IPS-NIHi11 (cell line): ENCODE measurements around the gene TDRKH.
"Not testable (repeated sequence)": the region's sequence is repeated elsewhere in the genome, so short reads cannot be mapped to it uniquely, and the experiment has no call there.

Experiments
- DNase-seq: peaks from one replicate; pipeline ENCODE4 v3.0.0; 2012; ENCODE audit warnings: mixed read lengths, low spot score

TDRKH gene

DNA sequence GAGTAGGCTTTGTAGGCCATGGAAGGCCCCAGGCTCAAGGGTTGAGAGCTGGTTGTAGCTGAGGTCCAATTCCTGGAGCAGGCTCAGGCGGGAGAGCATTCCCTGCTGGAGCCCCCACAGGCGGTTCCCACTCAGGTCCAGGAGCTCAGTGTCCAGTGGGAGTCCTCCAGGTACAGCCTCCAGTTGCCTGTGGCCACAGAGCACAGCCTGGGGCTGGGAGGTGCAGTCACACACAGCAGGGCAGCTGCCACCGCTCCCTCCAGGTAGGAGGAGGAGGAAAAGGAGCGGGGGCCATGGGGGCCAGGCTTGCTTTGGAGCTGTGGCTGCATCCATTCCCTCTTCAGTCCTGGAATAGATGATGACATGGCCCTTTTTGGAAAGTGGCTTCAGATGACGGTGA lies 12.1 kb upstream of the TDRKH start:
- DNase-seq: no peak

DNA sequence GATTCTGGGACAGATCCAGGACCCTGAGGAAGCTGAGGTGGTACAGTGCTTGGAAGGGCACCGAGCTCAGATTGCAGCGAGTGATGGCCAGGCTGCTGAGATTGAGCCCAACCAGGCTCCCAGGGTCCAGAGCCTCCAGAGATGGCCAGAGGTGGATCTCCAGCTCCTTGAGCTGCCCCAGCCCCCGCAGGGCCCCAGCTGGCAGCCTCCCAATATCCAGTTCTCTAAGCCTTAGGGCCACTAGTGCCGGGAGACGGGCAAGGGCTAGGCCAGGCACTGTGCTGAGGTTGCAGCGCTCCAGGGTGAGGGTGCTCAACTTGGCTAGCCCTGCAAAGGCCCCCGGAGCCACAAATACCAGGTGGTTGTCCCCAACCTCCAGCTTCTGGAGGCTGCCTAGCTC lies 11.5 kb upstream of the TDRKH start:
- DNase-seq: no peak

DNA sequence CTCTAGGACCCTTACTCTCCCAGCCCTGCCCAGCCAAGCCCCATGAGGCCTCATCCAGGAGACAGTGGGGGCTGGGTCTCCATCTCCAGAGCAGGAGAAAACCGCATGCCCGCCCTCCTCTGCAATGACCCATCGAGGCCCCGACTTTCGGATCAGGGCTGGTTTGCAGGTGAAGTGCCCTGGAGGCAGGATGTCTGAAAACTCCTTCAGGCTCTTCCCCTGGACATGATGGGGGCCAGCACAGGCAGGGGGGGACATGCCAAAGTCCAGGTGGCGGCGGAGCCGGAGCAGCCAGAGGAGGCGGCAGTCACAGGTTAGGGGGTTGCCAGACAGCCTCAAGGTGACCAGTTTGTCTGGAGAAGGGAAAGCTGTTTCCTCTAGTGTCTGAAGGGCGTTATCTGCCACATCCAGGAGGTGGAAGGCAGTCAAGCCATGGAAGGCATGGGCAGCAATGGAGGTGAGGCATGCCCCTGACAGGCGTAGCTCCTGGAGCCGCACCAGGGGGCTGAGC lies 11.1 kb upstream of the TDRKH start:
- DNase-seq: no peak

DNA sequence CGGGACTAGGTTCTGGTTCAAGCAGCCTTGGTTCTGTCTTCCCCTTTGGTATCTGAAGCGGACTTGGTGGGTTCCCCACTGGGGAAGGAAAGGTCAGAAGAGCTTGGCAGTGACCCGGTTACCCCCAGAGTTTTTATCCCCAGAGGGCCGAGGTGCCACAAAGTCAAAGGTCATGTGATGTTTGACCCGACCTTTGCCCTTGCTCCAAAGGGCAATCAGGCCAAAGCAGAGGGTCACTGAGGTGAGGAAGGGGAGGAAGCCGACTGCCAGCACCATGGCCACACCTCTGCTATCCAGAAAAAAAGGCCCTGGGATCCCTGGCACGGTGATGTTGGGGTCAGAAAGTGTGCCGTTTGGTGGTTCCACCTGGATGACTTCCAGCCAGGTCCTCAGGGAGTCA lies 10.5 kb upstream of the TDRKH start:
- DNase-seq: no peak

DNA sequence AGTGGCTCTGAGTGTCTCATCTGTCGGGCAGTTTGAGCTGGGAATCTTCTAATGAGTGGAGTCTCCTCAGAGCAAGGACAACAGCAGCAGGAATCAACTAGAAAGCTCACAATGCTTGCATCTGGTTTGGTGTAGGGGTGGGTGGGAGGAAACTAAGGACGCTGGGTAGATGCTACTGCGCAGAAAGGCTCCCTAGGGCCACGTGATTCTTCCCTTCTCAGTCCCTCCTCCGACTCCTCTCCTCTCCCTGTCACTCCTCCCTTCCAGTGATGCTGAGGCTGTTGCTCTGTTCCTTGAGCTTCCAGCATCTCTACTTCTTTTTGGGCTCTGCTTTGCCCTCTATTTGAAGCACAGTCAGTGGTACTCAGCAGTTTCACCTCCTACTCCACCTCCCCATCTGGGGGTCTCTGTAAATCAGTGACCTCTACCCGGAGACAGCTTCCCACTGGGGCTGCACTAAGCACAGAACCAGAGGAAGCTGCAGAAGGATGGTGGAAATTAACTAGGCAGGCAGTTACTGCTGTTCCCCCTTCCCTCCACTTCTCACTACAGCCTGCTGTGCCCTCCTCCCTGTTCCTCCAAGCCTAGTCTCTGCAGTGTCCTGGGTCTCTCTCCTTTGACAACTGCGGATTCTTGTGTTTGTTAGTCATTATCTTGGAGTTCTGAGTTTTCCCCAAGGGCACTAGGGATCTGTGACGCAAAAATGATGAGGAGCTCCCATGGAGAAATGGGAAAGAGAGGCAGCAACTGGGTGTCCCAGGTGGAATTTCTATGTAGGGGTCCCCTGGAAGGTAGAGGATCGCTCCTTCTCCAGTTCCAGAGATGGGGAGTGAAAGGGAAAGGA lies 9.1 kb upstream of the TDRKH start:
- DNase-seq: no peak

DNA sequence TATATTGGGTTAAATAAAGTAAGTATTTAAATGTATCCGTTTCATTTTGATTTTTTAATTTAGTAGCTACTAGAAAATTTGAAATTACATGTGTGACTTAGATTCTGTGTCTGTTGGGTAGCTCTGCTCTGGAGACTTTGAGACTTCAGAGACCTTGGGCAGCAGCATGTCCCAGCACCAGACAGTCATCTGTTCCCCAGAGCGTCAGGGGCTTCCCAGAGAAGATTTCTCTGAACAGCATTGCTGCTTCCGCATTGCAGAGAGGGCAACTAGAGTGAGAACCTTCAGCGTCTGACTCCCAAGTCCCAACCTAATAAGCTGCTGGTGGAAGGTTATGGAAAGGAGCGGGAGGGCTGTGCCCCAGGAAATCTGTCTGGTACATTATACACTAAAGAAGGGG lies 8.3 kb upstream of the TDRKH start:
- no peak for DNase-seq

DNA sequence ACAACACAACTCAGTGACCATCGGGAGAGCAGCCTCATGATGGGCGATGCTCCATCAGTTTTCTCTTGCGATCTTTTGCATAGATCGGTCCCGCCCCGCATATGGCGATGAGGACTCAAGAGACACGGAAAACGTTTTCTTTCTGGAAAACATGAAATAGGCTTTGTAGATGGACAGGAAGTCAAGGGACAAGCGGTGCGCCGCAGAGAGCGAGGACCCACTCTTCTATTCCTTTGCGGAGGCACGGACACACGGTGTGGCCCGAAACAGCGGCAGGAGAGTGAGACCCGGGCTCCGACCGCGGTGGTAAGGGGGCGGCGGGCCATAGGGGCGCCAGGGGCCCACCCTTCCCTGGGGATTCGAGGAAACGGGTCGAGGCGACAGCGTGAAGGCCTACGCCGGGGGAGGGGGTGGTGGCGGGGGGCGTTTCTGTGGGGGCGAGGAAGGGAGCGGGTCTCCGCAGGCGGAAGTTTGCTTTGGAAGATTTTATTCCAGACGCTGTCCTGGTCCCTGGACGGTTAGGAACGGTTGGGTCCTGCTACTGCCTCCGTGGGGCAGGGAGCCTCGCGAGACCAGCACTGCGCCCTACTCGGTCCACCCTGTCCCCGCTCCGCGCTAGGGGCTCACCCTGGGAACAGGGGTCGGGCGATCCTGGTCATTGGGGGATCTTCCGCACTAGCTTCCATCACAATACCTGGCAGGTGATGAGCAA lies 796 bp upstream of the TDRKH start:
- peak; percentile 34 for DNase-seq

DNA sequence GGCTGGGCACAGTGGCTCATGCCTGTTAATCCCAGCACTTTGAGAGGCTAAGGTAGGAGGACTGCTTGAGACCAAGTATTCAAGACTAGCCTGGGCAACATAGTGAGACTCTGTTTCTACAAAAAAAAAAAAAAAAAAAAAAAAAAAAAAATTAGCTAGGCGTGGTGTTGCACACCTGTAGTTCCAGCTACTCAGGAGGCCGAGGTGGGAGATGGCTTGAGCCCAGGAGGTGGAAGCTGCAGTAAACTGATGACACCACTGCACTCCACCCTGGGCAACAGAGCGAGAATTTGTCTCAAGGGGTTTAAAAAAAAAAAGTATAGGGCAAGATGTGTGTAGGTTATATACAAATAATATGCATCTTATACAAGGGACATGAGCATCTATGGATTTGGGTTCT lies 2.6 kb downstream of the TDRKH start:
- DNase-seq: no peak

DNA sequence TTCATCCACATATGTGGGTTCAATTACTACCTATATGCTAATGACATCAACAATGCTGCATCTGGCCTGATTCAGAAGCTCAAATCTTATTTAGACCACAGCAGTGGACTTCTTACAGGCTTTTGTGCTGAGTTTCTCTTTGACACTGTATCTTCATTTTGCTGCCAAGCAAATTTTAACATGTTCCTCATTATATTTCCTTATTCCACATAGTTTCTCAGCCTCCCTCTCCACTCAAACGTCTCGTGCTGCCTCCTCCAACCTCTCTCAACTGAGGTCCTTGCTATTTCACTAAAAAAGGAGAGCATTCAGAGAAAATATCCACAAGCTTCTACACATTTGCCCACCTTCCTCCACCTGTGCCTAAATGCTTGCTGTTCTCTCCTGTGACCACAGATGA lies 6.5 kb downstream of the TDRKH start:
- DNase-seq: no peak

DNA sequence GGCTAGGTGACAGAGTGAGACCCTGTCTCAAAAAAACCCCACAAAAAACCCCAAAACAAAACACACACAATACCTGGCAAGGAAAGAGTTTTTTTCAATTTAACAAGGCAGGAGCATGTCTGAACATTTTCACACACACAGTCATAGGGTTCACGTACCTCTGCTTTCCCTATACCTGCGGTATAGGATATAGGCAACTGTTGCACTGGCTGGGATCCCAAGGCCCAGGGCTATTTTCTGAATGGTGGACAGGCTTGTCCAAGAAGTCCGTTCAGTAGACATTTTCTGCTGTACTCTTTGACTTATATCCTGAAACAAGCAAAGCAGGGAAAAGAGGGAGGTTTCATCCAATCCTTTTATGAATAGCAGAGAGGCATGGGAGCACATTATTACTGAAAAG lies 7.6 kb downstream of the TDRKH start:
- DNase-seq: no peak

DNA sequence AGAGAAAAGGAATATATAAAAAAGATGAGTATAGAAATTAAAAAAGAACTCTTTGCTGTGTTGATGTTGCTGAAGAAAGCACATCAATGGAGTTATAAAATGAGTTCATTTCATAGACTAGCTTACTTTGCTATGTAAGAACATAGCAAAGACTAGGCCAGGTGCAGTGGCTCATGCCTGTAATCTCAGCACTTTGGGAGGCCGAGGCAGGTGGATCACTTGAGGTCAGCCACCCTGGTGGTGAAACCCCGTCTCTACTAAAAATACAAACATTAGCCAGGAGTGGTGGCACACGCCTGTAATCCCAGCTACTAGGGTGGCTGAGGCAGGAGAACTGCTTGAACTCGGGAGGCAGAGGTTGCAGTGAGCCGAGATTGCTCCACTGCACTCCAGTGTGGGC lies 8.3 kb downstream of the TDRKH start:
- not testable (repeated sequence) for DNase-seq

DNA sequence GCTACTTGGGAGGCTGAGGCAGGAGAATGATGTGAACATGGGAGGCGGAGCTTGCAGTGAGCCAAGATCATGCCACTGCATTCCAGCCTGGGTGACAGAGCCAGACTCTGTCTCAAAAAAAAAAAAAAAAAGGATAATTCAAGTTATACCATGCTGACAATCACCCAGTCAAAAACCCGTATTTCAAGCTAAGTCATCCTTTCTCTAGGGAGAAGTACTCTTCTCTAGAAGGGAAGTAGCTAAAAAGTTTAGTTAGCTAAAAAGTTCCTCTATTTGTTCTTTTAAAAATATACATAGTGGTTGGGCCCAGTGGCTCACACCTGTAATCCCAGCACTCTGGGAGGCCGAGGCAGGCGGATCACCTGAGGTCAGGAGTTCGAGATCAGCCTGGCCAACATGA lies 9.6 kb downstream of the TDRKH start:
- DNase-seq: not testable (repeated sequence)

DNA sequence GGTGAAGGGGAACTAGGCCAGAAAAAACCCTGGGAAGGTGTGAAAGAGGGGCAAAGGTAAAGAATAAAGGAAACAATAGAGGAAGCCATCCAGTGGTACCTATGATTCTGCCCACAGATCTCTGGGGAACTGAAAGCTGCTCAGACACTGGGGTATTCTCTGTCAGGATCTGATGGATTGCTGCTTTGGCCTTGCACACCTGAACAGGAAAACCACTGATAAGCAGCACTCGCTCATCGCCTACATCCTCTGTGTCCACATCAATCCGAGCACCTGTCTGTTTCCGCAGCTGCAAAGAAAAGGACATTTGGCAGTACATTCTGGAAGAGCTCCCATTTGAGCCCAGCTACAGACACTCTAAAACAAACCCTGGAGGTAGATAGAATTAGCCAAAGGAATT lies 10.4 kb downstream of the TDRKH start:
- no peak for DNase-seq

DNA sequence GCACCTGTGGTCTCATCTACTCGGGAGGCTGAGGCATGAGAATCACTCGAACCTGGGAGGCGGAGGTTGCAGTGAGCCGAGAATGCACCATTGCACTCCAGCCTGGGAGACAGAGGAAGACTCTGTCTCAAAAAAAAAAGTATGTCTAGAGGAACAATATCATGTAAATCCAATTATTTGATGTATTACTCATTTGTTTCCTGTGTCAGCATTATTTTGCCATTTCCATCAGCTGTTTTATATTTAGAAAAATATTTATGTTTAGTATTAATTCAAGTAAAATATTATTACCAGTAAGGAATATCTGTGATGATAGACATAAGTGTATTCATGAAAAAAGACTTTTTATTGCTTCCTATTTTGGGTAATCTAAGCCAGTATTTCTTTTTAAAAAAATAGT lies 13.0 kb downstream of the TDRKH start:
- DNase-seq: no peak

DNA sequence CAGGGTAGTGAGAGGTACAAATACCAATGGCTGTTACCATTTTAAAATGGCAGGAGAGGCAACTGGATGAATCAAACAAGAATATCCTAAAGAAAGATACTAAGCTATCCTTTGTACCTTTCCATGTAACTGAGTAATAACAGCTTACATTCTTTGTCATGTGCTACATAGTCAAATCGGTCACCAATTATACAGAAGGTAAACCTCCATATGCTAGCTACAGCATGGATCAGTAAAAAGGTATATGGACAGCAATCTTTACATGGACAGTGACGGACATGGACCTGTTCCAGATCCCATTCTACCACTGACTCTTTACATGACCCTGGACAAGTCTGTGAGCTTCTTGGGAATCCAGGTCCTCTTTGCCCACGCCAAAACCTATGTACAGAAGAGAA lies 13.6 kb downstream of the TDRKH start:
- DNase-seq: no peak

DNA sequence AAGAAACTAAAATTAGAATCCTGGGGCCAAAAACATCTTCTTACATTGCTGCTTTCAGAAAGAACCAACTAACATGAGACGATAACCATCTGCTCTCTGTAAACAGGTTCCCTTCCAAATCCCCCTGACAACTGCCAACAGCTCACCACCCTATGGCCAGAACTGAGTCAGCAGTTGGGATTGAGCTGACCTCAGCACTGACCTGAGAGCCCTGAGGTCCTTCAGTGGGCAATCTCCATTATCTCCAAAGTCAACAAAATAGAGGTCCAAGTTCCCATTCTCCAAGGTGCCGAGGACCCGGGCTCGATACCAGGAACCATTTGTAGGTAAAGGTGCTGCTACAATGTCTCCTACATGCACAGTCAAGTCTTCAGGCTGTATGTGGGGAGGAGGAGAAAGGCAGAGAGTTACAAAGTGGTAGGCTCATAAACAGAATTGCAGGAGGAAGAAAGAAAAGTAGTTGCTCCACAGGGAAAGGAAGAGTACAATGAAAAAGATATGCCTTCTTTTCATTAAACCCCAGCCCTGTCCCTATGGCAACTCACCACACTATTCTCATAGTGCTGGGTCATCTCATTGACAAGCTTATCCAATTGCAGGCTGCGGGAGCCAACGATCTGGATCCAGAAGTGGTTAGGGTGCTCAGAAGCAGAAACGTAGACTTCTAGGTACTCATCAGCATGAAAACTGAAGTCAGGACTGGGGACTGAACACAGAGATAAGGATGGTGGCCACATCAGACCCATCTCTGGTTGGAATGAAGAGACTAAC lies 14.2 kb downstream of the TDRKH start:
- no peak for DNase-seq

DNA sequence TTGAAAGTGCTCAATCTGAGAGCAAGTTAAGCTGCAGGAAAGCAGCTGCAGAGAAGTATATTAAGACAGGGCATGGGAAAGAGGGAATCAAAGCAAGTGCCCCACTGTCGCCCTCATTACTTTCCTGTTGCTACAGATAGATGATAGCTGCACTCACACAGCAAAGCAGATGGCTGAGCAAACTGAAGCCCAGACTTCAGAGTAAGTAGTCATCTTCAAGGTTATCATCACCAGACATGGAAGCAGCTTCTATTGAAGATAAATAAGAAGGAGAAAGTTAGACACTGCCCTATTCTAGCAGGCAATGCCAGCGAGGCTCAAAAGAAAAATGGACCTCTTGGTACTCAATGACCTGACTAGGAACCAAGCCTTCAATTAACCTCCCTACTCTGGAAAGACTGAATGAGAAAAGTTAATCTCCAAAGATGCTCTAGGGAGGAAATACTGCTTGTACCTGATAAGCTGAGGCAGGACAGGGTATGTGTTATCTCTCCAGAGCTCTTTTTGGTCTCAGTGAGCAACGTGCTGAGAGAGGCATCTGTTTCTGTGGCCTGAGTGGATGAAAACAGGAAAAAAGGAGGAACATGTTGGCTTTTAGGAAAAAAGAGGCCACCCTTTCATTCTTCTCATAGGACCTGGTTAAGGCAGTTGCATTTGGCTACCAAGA lies 15.9 kb downstream of the TDRKH start:
- no peak for DNase-seq

DNA sequence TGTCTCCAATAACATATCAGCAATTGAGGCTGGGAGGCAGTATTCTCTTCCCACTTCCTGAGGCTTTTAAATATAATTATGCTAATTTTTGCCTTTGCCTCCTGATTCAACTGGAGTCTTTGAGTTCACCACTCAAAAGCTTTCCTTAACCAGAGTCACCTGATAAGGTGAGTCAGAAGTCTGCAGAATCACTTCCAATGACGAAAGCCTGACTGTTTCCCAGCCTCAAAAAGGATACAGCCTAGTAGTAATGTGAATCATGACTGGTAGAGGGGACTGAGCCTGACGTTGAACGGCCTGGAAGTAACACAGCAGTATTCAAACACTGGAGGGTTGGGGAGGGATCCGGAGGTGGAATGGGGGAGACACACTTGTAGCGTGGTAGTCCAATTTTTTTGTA lies 16.6 kb downstream of the TDRKH start:
- no peak for DNase-seq

DNA sequence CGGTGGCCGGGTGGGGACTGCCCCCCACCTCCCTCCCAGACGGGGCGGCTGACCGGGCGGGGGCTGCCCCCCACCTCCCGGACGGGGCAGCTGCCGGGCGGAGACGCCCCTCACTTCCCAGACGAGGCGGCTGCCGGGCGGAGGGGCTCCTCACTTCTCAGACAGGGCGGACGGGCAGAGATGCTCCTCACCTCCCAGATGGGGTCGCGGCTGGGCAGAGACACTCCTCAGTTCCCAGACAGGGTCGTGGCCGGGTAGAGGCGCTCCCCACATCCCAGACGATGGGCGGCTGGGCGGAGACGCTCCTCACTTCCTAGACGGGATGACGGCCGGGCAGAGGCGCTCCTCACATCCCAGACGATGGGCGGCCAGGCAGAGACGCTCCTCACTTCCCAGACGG lies 21.0 kb downstream of the TDRKH start:
- not testable (repeated sequence) for DNase-seq

DNA sequence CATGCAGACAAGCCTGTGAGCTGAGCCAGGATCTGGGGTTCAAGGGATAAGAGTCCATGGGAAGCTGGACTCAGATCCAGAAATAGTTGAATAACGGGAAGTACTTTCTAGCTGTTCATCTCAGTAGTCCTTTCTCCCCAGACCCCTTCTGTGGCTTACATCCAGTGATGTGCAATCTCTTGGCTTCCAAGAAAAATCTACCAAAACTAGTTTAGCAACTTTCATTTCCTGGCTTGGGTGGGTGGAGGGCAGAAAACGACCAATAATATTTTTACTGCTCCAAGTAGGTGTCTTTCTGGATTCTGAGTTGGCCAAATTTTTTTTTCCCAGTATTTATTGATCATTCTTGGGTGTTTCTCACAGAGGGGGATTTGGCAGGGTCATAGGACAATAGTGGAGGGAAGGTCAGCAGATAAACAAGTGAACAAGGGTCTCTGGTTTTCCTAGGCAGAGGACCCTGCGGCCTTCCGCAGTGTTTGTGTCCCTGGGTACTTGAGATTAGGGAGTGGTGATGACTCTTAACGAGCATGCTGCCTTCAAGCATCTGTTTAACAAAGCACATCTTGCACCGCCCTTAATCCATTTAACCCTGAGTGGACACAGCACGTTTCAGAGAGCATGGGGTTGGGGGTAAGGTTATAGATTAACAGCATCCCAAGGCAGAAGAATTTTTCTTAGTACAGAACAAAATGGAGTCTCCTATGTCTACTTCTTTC lies 21.8 kb downstream of the TDRKH start:
- DNase-seq: peak; percentile 14

DNA sequence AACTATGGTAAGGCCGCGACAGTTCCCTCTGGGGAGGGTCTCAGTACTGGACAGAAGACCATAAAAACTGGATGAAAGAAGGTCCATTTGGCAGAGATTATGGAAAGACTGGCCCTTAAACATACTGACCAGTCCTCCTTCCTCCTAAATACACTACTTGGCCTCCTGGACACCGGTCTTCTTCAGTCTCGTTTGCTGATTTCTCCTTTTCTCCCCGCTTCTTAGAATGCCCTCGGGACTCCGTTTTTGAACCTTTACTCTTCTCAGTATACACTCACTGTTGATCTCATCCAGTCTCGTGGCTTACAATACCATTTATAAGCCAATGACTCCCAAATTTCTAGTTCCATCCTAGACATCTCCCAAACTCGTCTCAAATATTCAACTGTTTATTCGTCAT lies 26.3 kb downstream of the TDRKH start:
- DNase-seq: no peak
